ENCODE measurements around the gene COLEC12. TPM values are rescaled to one million over a fixed set of nuclear protein-coding genes. Genes with fewer than 3 reads are reported as not detected.

COLEC12 gene
- total RNA-seq, 4 donors from 2014 or later: 1.4 to 12.2 (median 4.0) TPM

DNA sequence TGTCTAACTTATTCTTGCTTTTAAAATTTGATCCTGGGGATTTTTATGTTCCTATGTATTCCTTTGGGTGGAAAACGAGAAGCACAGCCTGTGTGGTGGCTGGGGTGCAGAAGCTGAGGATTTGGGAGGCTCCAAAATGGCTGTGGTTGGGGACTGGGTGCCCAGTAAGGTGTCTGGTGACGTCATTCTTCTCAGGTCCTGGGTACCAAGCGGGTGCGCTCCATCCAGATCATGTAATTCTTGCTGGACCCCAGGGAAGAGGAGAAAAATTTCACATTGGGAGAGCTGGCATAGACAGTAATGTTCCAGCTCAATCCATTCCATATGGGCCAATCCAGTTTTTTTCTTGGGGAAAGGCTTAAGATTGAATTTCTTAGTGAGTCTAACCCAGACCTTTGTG, 171.6 kb downstream of the COLEC12 start:
- no peaks in the 10 kb centered on the region for H3K9me3 ChIP-seq
- TF ChIP-seq, protein P1, sequence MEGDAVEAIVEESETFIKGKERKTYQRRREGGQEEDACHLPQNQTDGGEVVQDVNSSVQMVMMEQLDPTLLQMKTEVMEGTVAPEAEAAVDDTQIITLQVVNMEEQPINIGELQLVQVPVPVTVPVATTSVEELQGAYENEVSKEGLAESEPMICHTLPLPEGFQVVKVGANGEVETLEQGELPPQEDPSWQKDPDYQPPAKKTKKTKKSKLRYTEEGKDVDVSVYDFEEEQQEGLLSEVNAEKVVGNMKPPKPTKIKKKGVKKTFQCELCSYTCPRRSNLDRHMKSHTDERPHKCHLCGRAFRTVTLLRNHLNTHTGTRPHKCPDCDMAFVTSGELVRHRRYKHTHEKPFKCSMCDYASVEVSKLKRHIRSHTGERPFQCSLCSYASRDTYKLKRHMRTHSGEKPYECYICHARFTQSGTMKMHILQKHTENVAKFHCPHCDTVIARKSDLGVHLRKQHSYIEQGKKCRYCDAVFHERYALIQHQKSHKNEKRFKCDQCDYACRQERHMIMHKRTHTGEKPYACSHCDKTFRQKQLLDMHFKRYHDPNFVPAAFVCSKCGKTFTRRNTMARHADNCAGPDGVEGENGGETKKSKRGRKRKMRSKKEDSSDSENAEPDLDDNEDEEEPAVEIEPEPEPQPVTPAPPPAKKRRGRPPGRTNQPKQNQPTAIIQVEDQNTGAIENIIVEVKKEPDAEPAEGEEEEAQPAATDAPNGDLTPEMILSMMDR (IDR thresholded peaks at IDR 0.05): no peak
- no peak for TF ChIP-seq POLR2A (IDR thresholded peaks at IDR 0.05)
- H3K4me1 ChIP-seq: peaks cover 0 to 22% (median 3%) of the 10 kb centered on the region in 3 donors
- no peak overlapping the region for H3K4me3 ChIP-seq
- DNase-seq: no peak
- WGBS, 2 donors: 79 to 85% methylated on average over 2 to 4 of the region's 4 CpGs
- intact Hi-C loops (cut with DNase I): no loop called here
- no peak overlapping the region for H3K27ac ChIP-seq
- H3K27me3 ChIP-seq: peaks cover 0 to 17% (median 0%) of the 10 kb centered on the region in 4 donors
- H3K36me3 ChIP-seq: no peaks in the 10 kb centered on the region

DNA sequence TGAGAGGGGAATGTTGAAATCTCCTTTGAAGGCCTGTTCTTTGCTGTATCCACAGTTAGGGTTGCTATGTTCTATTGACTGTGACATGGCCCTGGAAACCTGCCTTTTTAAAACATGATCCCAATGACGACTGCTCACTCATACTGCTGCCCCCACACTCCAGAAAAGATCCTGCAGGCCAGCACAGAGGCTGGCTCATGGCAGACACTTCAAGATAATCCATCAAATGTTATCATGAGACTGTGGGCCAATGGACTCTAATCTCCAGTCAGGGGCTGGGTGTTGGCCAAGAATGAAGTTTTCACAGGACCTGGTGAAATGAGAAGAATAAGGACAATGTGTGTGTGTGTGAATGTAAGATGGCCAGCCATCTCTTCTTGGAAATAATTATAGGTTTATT, 173.7 kb downstream of the COLEC12 start:
- no peak overlapping the region for H3K27ac ChIP-seq
- peaks cover 0 to 26% (median 3%) of the 10 kb centered on the region in 3 donors for H3K4me1 ChIP-seq
- TF ChIP-seq POLR2A (IDR thresholded peaks at IDR 0.05): no peak
- TF ChIP-seq, protein P1 (IDR thresholded peaks at IDR 0.05): no peak
- H3K27me3 ChIP-seq: peaks cover 0 to 17% (median 0%) of the 10 kb centered on the region in 4 donors
- no peak overlapping the region for H3K4me3 ChIP-seq
- H3K9me3 ChIP-seq: no peaks in the 10 kb centered on the region
- WGBS, 2 donors: 33 to 60% methylated on average over 1 of the region's 1 CpG
- intact Hi-C loops (cut with DNase I): no loop called here
- no peak for DNase-seq
- H3K36me3 ChIP-seq: no peaks in the 10 kb centered on the region

DNA sequence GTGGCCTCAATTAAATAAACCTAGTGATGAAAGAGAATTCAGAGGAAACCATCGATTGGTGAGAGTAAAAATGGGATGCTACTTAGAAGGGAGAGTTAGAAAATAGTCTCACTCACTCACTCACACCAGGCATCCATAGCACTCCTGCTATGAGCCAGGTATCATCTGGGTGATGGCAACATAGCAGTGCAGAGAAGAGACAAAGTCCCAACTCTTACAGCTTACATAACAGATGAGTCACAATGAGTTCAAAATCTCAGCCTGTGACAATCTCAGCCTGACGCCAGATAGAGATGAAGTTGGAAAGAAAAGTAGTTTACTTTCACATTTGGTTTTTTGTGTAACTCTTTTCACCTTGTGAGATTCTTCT, 177.3 kb downstream of the COLEC12 start:
- TF ChIP-seq, protein P1 (IDR thresholded peaks at IDR 0.05): no peak
- TF ChIP-seq POLR2A (IDR thresholded peaks at IDR 0.05): no peak
- Histone ChIP-seq H3K9me3 (no peaks in the 10 kb centered on the region), H3K4me1 (peaks cover 0 to 31% (median 3%) of the 10 kb centered on the region in 3 donors), H3K4me3 (no peak overlapping the region), H3K27ac (no peak overlapping the region), H3K27me3 (no peaks in the 10 kb centered on the region), H3K36me3 (no peaks in the 10 kb centered on the region)
- intact Hi-C loops (cut with DNase I): no loop called here
- DNase-seq: no peak
- WGBS, 2 donors: 43 to 48% methylated on average over 2 of the region's 2 CpGs

DNA sequence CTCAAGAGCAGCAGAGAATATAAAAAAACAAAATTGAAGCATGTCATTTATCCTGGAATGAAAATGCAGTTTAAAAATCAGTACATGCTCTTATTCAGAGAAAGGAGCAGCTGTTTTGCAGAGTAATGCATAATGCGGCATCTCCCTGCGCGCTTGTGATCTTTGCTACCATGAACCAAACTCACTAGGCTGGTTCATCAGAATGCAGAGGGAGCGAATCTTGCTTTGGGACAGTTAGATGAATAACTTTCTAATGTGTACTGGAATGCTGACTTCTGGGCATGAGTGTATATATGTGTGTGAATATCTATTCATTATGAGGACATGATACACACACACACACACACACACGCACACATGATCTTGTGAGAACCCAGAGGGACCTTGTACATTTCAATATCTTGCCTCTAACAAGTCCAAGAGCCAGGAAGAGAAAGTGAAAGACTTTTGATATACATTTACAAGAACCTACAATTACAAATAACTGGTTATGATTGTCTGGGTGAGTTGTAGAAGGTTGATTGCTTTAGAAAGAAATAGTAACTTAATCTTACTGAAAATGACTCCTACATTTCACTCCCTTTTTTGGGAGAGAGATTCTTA, 178.5 kb downstream of the COLEC12 start:
- H3K27me3 ChIP-seq: no peaks in the 10 kb centered on the region
- 85 to 87% methylated on average over 5 of the region's 5 CpGs for WGBS, 2 donors
- no peak for DNase-seq
- H3K4me1 ChIP-seq: peaks cover 0 to 21% (median 3%) of the 10 kb centered on the region in 3 donors
- H3K4me3 ChIP-seq: no peak overlapping the region
- H3K36me3 ChIP-seq: no peaks in the 10 kb centered on the region
- intact Hi-C loops (cut with DNase I): no loop called here
- no peak overlapping the region for H3K27ac ChIP-seq
- TF ChIP-seq, protein P1 (IDR thresholded peaks at IDR 0.05): no peak
- no peak for TF ChIP-seq POLR2A (IDR thresholded peaks at IDR 0.05)
- no peaks in the 10 kb centered on the region for H3K9me3 ChIP-seq

DNA sequence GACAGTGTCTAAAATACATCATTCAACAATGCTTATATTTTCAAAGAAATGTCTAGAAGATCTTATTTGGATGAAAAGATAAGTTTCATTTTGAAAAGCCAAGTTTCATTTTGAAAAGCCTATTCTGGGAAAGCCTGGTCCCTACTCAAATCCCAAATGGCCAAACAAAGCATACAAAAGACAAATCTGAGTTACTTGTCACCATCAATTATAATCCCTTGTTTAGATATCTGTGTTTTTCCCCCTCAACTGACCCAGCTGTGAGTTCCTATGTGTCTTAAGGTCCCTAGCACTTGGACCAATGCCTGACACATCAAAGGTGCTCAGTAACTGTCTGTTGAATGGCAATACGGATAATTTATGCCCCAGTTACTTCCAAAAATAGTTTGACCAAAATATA, 180.3 kb downstream of the COLEC12 start:
- no peaks in the 10 kb centered on the region for H3K27me3 ChIP-seq
- no peaks in the 10 kb centered on the region for H3K36me3 ChIP-seq
- DNase-seq: no peak
- no peak for TF ChIP-seq POLR2A (IDR thresholded peaks at IDR 0.05)
- intact Hi-C loops (cut with DNase I): no loop called here
- no peak overlapping the region for H3K27ac ChIP-seq
- no peak overlapping the region for H3K4me3 ChIP-seq
- no peaks in the 10 kb centered on the region for H3K9me3 ChIP-seq
- peaks cover 0 to 18% (median 3%) of the 10 kb centered on the region in 3 donors for H3K4me1 ChIP-seq
- 47 to 56% methylated on average over 1 of the region's 1 CpG for WGBS, 2 donors

DNA sequence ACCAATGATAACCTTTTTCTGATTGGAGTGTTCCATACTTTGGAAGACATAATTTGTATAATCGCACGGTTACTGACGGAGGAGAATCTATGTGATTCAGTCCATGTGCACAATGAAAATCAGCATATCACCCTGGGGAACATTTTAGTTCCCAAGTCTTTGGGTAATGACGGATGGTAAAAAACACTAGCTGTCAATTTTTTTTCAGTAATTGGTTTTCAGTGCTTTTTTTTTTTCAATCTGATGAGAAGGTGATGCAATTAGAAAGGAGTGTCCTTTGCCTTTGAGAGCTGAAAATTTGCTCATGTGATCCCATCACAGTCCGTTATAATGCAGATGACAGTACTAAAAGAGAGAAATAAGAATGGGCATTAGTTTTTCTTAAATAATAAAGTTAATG, 180.8 kb downstream of the COLEC12 start:
- Histone ChIP-seq H3K9me3 (no peaks in the 10 kb centered on the region), H3K4me1 (peaks cover 0 to 18% (median 3%) of the 10 kb centered on the region in 3 donors), H3K27me3 (no peaks in the 10 kb centered on the region), H3K27ac (no peak overlapping the region), H3K36me3 (no peaks in the 10 kb centered on the region), H3K4me3 (no peak overlapping the region)
- TF ChIP-seq, protein P1 (IDR thresholded peaks at IDR 0.05): no peak
- TF ChIP-seq POLR2A (IDR thresholded peaks at IDR 0.05): no peak
- DNase-seq: no peak
- WGBS, 2 donors: 80 to 89% methylated on average over 5 of the region's 5 CpGs
- intact Hi-C loops (cut with DNase I): no loop called here
